ENCODE measurements around the gene TIMM50. TPM values are rescaled to one million over a fixed set of nuclear protein-coding genes. Genes with fewer than 3 reads are reported as not detected.

The TIMM50 gene
- total and polyA plus RNA-seq, 2 of the 13 experiments (the other 11 are each of a cell fraction or from before 2014, with no cell fraction given) = 91.1 to 92.5 TPM

- TF ChIP-seq SNAPC4 (CRISPR knock-in tag; IDR thresholded peaks at IDR 0.05) = no peak
- TF ChIP-seq CERS6 (CRISPR knock-in tag; IDR thresholded peaks at IDR 0.05) = no peak
- TF ChIP-seq ESRRA (CRISPR knock-in tag; IDR thresholded peaks at IDR 0.05; ENCODE audit: low read depth) = no peak
- TF ChIP-seq EZH2 (conservative IDR thresholded peaks at IDR 0.05; ENCODE audit: low read depth, low read length) = no peak
- TF ChIP-seq XRCC5 (optimal IDR thresholded peaks at IDR 0.05; ENCODE audit: low read length) = no peak
- 0 out of 2 replicates have a peak, but pooled peaks have one; percentile 7 for TF ChIP-seq ZNF44 (CRISPR knock-in tag; IDR thresholded peaks at IDR 0.05)
- TF ChIP-seq ZNF10 (CRISPR knock-in tag; IDR thresholded peaks at IDR 0.05; ENCODE audit: borderline replicate concordance, low read depth) = no peak
- TF ChIP-seq ZNF713 (CRISPR knock-in tag; IDR thresholded peaks at IDR 0.05) = no peak
- TF ChIP-seq FUBP1 (CRISPR knock-in tag; IDR thresholded peaks at IDR 0.05; ENCODE audit: borderline replicate concordance) = no peak
- no peak for TF ChIP-seq ZBTB38 (CRISPR knock-in tag; IDR thresholded peaks at IDR 0.05)
- no peak; the same call in 1 of the 2 replicates for TF ChIP-seq HIVEP1 (CRISPR knock-in tag; IDR thresholded peaks at IDR 0.05)
- TF ChIP-seq EED (CRISPR knock-in tag; IDR thresholded peaks at IDR 0.05) = no peak
- no peak for TF ChIP-seq ZSCAN30 (CRISPR knock-in tag; IDR thresholded peaks at IDR 0.05)
- TF ChIP-seq NONO (IDR thresholded peaks at IDR 0.05) = no peak
- TF ChIP-seq NONO (CRISPR knock-in tag; conservative IDR thresholded peaks at IDR 0.05) = no peak
- TF ChIP-seq TIGD3 (CRISPR knock-in tag; IDR thresholded peaks at IDR 0.05; ENCODE audit: borderline replicate concordance) = no peak
- 0 out of 2 replicates have a peak, but pooled peaks have one; percentile 21 for TF ChIP-seq ZNF563 (CRISPR knock-in tag; IDR thresholded peaks at IDR 0.05)
- TF ChIP-seq RFXAP (CRISPR knock-in tag; IDR thresholded peaks at IDR 0.05; ENCODE audit: borderline replicate concordance) = no peak
- TF ChIP-seq JUN (CRISPR knock-in tag; IDR thresholded peaks at IDR 0.05) = no peak
- no peak for TF ChIP-seq SNRNP70 (IDR thresholded peaks at IDR 0.05; ENCODE audit: low read depth, low read length)
- TF ChIP-seq KLF9 (CRISPR knock-in tag; IDR thresholded peaks at IDR 0.05; ENCODE audit: low read depth) = no peak
- no peak for TF ChIP-seq CHD2 (IDR thresholded peaks at IDR 0.05; ENCODE audit: low read depth, low read length)
Measured at GRCh38 chr19:39533003-39533512, 52.4 kb downstream of the TIMM50 start (continued).

Data from HepG2 (cell line).